Ascending aorta (tissue), 2 donors: Measurements from ENCODE around the gene PROK2. TPM values are rescaled to one million over a fixed set of nuclear protein-coding genes. Genes with fewer than 3 reads are reported as not detected.

Experiments used
- DNase-seq, 2 donors: peaks; one replicate each; pipeline ENCODE4 v3.0.0-alpha.2; 2019; ENCODE audit warnings: low spot score in 2 of 2
- H3K27ac ChIP-seq, 2 donors: fragments of 200-600 bp; sonication (generic); one replicate each; pipeline ENCODE4 v1.5.1; 2016 to 2017; ENCODE audit warnings: mild to moderate bottlenecking in 1 of 2
- H3K27me3 ChIP-seq: fragments of 200-600 bp; sonication (generic); one replicate; pipeline ENCODE4 v1.5.1; 2017
- H3K36me3 ChIP-seq, 2 donors: fragments of 200-600 bp; sonication (generic); one replicate each; pipeline ENCODE4 v1.5.1; 2016
- H3K4me1 ChIP-seq, 2 donors: fragments of 200-600 bp; sonication (generic); one replicate each; pipeline ENCODE4 v1.5.1; 2016 to 2017; ENCODE audit warnings: mild to moderate bottlenecking in 1 of 2
- H3K4me3 ChIP-seq, 2 donors: fragments of 200-600 bp; sonication (generic); one replicate each; pipeline ENCODE4 v1.5.1; 2016 to 2017; ENCODE audit warnings: mild to moderate bottlenecking in 1 of 2
- H3K9me3 ChIP-seq, 2 donors: fragments of 200-600 bp; sonication (generic); one replicate each; pipeline ENCODE4 v1.5.1; 2016
- intact Hi-C: fragments of 100-400 bp; cut with DNase I; formaldehyde crosslinking; loops from one replicate; pipeline ENCODE4 v1.15.1; 2023
- total RNA-seq: library from RNA; depleted of rRNA; stranded (reverse); fragments of >200 nt; gene quantifications from one replicate; pipeline ENCODE4 v1.1.0, GENCODE V29; 2016
- TF ChIP-seq, protein P1 (sequence below), 3 experiments: fragments of 200-600 bp in 2 of 3; fragments of 450-650 bp in 1 of 3; sonication (generic) in 2 of 3; IDR thresholded peaks; one replicate each; pipeline ENCODE4 v1.5.1; 2016 to 2019; ENCODE audit warnings: antibody characterized with exemption in 3 of 3, mild to moderate bottlenecking in 1 of 3, moderate library complexity in 1 of 3

PROK2 gene, protein sequence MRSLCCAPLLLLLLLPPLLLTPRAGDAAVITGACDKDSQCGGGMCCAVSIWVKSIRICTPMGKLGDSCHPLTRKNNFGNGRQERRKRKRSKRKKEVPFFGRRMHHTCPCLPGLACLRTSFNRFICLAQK
- total RNA-seq: not detected

DNA sequence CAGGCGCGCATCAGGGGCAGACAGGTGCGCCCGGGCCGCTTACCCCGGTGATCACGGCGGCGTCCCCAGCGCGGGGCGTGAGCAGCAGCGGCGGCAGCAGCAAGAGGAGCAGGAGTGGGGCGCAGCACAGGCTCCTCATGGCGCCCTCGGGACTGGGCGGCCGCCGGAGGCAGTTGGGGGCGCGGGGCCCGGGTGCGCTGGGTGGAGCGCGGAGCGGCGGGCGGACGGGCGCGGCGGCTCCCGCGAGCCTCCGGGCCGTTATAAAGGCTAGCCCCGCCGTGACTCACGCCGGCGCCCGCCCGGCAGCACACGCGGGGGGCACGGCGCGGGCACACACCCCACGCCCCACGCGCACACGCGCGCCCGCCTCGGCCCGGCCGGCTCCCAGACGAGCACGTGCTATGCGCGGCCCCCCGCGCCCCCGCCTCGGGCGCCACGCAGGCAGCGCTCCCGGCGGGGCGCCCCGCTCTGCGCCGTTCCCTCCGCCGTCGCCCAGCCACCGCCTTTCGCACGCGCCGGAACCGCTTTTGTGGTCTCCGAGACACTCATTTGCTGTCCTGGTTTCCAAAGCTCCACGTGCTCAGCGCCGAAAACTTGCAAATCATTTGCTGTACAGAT lies at the start of gene PROK2:
Gene PROK2 (minus strand): TSS at position 235 of the 618 bp plus-strand sequence. CDS start 96 bp downstream, at position 139.
- peaks cover 23% of the 10 kb centered on the region for H3K27me3 ChIP-seq
- DNase-seq: no peak
- TF ChIP-seq, protein P1, sequence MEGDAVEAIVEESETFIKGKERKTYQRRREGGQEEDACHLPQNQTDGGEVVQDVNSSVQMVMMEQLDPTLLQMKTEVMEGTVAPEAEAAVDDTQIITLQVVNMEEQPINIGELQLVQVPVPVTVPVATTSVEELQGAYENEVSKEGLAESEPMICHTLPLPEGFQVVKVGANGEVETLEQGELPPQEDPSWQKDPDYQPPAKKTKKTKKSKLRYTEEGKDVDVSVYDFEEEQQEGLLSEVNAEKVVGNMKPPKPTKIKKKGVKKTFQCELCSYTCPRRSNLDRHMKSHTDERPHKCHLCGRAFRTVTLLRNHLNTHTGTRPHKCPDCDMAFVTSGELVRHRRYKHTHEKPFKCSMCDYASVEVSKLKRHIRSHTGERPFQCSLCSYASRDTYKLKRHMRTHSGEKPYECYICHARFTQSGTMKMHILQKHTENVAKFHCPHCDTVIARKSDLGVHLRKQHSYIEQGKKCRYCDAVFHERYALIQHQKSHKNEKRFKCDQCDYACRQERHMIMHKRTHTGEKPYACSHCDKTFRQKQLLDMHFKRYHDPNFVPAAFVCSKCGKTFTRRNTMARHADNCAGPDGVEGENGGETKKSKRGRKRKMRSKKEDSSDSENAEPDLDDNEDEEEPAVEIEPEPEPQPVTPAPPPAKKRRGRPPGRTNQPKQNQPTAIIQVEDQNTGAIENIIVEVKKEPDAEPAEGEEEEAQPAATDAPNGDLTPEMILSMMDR (IDR thresholded peaks at IDR 0.05): no peak
- H3K4me1 ChIP-seq: peaks cover 4 to 9% of the 10 kb centered on the region in 2 donors
- H3K27ac ChIP-seq: no peak within 1 kb of the TSS
- no peaks in the 10 kb centered on the region for H3K36me3 ChIP-seq
- no peaks in the 10 kb centered on the region for H3K9me3 ChIP-seq
- H3K4me3 ChIP-seq: peak within 1 kb of the TSS; percentile 45 to 55
- intact Hi-C loops: no loop called here

DNA sequence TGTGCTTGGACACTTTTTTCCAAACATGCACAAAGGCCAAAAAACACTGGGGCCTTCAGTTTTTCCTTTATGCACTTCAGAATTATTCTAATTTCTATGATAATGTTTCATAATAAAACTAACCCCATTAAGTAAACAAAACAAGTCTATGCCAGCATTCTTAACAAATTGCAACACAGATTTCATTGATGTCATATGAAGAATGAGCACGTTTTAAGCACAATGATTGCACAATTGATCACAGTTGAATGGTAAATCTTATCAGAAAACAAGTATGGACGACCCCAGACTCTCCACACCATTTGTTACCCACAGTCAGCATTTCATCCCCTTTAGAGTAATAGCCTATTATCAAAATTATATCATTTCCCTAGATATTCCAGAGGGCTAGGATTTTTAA lies 46.7 kb upstream of the PROK2 start:
- H3K9me3 ChIP-seq: no peaks in the 10 kb centered on the region
- DNase-seq: no peak
- no peaks in the 10 kb centered on the region for H3K27me3 ChIP-seq
- H3K4me1 ChIP-seq: no peaks in the 10 kb centered on the region
- no peak overlapping the region for H3K4me3 ChIP-seq
- no peaks in the 10 kb centered on the region for H3K36me3 ChIP-seq
- H3K27ac ChIP-seq: no peak overlapping the region
- TF ChIP-seq, protein P1 (IDR thresholded peaks at IDR 0.05): no peak
- intact Hi-C loops: no loop called here

DNA sequence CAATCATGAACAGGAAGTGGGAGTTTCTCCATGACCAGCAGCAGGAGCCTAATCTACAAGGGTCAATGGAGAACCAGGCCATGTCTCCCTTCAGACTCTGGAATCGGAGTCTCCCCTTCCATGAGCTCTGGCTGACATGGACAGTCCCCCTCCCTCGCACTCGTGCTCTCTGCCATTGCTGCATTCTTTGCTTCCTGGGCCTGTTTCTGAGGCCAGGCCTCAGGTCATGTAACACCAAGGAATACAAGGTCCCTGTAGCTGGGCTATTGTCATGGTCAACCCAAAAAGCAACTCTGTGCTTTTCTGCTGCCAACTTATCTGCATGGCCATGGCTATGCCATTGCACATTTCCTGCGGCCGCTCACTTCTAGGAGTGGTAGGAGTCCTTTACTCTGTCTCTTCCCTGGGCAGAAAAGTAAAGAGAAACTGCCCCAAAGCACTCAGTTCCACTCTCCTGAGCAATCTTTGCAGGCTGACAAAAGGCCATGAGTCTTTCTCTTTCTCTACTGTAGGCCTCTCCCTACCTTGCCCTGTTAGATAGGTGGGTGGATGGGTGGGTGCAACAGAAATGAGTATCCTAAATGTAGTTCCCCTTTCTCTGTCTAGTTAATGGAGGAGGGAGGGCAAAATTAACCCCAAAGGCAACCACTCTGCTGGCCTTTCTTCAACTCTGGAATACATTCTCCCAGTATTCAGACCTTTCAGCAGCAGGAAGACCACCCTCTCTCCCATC lies 40.8 kb upstream of the PROK2 start:
- no peak overlapping the region for H3K27ac ChIP-seq
- no peaks in the 10 kb centered on the region for H3K9me3 ChIP-seq
- no peaks in the 10 kb centered on the region for H3K4me1 ChIP-seq
- no peak overlapping the region for H3K4me3 ChIP-seq
- TF ChIP-seq, protein P1 (IDR thresholded peaks at IDR 0.05): no peak
- no peaks in the 10 kb centered on the region for H3K36me3 ChIP-seq
- DNase-seq: no peak
- no peaks in the 10 kb centered on the region for H3K27me3 ChIP-seq
- intact Hi-C loops: no loop called here

DNA sequence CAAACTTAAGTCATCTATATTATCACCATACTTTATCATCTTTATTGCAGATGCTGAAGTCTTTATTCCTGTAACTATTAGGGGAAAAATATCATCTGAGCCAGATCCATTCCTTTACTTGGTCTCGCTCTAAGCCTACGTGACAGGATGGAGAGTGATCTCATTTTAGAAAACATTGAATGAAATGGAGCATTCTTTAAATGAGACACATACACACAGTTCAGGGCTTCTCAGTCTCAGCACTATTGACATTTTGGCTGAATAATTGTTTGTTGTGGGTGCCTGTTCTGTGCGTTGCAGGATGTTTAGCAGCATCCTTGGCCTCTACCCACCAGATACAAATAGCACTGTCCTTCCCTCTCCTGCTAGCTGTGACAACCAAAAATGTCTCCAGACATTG lies 36.2 kb upstream of the PROK2 start:
- Histone ChIP-seq H3K27ac (no peak overlapping the region), H3K4me1 (no peaks in the 10 kb centered on the region), H3K9me3 (no peaks in the 10 kb centered on the region), H3K4me3 (no peak overlapping the region), H3K36me3 (no peaks in the 10 kb centered on the region), H3K27me3 (no peaks in the 10 kb centered on the region)
- no peak for DNase-seq
- TF ChIP-seq, protein P1 (IDR thresholded peaks at IDR 0.05): no peak
- intact Hi-C loops: no loop called here

DNA sequence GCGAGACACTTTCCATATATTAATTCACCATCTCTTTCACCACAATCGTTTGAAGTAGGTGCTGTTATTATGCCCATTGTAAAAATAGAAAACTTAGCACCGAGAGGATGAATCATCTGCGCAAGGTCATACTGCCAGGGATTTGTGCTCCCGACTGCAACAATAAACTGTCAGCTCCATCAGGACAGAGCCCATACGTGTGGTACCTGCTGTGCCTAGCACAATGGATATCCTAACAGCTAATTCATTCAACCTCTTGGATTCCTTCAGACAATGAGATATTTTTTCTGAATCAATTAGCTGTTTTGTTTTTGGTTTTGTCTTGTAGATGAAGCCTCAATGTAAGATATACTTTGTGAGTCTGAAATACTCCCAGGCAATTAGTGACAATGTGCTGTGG lies 32.3 kb upstream of the PROK2 start:
- Histone ChIP-seq H3K36me3 (no peaks in the 10 kb centered on the region), H3K9me3 (no peaks in the 10 kb centered on the region), H3K4me3 (no peak overlapping the region), H3K27ac (no peak overlapping the region), H3K4me1 (no peaks in the 10 kb centered on the region), H3K27me3 (no peaks in the 10 kb centered on the region)
- TF ChIP-seq, protein P1 (IDR thresholded peaks at IDR 0.05): no peak
- DNase-seq: no peak
- intact Hi-C loops: no loop called here
